Subcutaneous adipose tissue (tissue), 4 donors: ENCODE results near the gene DMD. TPM values are rescaled to one million over a fixed set of nuclear protein-coding genes. Genes with fewer than 3 reads are reported as not detected.

Source experiments
- total RNA-seq, 4 donors: library from RNA; depleted of rRNA; stranded (reverse); fragments of >200 nt; gene quantifications; one replicate each; pipeline ENCODE4 v1.1.0, GENCODE V29; 2016
- TF ChIP-seq, protein P1 (sequence below): fragments of 450-650 bp; IDR thresholded peaks from one replicate; pipeline ENCODE4 v1.5.1; 2016; ENCODE audit warnings: low read depth, mild to moderate bottlenecking, control low read depth, antibody characterized with exemption, moderate library complexity

The DMD gene
- total RNA-seq, 4 donors from 2014 or later = 35.7 to 87.2 (median 72.1) TPM

DNA sequence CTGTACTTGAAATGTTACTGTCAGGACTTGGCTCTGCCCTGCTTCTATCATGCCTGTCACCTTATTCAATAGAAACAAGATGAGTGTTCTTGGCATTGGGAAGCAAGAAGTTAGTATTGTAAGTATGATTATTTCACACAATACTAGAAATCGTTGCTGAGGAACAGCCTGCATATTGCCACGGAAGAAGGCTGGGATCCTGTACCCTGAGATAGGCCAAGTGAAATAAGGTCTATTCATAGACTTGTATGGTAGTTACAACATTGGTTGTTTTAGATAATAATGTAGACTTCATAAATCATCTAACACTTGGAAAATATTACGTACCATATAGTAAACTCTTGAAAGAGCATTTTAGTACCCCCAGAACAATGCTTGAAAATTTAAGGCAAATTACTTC lies 215.9 kb downstream of the DMD start:
- TF ChIP-seq, protein P1, sequence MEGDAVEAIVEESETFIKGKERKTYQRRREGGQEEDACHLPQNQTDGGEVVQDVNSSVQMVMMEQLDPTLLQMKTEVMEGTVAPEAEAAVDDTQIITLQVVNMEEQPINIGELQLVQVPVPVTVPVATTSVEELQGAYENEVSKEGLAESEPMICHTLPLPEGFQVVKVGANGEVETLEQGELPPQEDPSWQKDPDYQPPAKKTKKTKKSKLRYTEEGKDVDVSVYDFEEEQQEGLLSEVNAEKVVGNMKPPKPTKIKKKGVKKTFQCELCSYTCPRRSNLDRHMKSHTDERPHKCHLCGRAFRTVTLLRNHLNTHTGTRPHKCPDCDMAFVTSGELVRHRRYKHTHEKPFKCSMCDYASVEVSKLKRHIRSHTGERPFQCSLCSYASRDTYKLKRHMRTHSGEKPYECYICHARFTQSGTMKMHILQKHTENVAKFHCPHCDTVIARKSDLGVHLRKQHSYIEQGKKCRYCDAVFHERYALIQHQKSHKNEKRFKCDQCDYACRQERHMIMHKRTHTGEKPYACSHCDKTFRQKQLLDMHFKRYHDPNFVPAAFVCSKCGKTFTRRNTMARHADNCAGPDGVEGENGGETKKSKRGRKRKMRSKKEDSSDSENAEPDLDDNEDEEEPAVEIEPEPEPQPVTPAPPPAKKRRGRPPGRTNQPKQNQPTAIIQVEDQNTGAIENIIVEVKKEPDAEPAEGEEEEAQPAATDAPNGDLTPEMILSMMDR = no peak

DNA sequence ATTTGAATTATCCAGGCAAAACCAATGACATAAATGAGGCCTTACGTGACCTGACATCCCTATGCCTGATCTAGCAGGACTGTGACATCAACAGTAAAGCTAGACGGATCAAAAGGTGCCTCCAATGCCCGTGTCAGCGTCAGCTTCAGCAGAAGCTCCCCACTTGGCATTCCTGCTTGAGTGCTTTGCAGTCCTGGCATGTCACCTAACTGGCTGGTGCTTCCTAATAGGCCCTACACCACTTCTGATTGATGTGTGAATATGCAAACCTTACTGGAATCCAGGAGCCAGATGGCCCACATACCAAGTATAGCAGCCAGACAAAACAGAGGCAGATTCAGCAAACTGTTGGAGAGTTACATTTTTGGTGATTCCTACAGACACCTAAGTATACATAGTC lies 224.2 kb downstream of the DMD start:
- TF ChIP-seq, protein P1 = no peak

DNA sequence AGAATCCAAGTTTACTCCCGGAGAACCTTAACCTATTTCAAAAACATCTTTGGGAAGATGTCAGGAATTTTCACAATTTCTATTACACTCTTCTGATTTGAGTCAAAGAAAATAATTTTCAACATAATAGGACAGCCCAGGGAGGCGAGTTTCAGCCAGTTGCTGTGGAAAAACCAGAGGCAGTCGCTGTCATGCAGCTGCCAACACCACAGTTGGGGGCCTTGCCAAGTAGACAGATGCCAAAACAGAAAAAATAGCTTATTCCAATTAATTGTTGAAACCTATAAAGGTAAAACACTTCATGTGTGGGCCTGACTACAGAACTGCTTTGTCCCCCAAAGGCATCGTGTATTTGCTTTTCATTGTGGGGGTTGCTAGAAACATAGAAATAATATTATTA lies 225.8 kb downstream of the DMD start:
- TF ChIP-seq, protein P1 = no peak

DNA sequence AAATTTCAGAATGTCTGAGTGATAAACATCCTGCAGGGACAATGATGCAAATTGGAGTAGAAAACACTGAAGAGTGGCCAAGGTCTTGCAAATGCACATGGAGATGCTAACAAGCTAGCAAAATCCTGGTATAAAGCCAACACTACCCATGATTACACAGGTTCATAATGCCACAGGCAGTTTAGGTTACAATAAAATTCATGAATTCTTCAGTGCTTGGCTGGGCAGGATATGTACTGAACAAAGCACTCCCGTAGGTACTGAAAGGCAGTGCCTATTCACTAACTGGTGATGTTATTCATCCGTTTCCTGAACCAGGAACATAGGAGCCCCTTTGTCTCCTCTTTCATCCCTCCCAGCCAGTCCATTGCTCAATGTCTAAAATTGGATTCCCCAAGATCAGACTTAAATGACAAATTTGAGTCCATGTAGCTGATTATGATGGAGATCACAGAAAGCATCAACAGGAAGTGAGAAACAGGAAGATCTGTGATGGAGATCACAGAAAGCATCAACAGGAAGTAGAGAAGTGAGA lies 244.5 kb downstream of the DMD start:
- TF ChIP-seq, protein P1 = no peak

DNA sequence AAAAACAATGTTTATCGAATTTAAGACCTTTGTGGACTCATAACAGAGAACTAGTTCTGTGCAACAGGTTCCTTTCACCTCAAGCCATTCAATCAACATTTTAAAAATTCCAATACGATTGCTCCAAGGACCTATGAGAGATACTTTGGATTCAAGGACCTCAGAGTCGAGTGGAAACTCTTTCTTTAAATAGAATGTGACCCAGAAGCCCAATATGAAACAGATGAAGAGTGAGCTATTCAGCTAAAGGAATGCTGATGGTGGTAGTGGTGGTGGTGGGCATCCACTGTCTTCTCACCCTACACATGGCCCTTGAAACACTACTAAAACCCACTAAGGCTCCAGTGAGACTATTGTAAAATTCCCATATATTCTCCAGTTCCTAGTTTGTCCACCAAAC lies 257.2 kb downstream of the DMD start:
- TF ChIP-seq, protein P1 = no peak

DNA sequence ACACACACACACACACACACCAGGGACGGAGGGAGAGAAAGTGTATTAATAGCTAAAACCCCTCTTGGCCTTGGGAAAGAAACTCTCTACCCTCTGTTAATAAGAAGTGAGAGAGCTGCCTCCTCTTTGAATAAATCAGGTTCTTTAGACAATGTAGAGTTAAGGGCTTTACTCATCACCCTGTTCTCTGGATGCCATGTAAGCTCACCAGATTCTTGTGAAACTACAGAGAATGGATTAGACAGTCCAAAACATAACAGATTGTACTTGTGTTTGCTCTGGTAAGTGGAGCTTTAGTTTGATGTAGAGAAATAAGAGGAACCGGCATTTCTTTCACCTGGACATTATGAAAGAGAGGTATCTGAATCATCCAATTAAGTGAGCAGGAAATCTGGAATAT lies 263.2 kb downstream of the DMD start:
- TF ChIP-seq, protein P1 = no peak

DNA sequence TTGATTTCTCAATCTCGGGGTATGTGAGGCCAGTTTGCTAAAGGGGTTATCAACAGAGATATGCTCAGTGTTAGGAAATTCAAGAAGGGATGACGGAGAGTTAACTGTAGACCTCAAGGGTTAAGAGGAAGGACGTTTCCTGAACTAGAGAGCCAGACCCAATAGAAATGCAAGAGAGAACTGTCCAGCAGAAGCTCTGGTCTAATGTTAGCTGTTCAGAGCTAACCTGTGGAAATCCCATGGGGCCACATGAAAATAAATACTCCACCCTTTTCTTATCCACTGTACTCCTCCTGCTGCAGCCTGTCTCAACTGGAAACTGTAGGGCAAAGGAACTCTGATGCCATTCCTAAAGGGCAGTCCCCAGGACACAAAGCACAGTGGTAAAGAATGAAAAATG lies 274.3 kb downstream of the DMD start:
- TF ChIP-seq, protein P1 = no peak
